DND-41 (cell line): ENCODE data around the gene NRP1.

Experiments
- EZH2 ChIP-seq: IDR thresholded peaks from 3 replicates; pipeline ENCODE4 v1.6.1; 2012; ENCODE audit warnings: borderline replicate concordance, low read depth, mild to moderate bottlenecking, moderate library complexity, low read length, inconsistent platforms; ENCODE audit not compliant: severe bottlenecking
- TF ChIP-seq, protein P1 (sequence below): IDR thresholded peaks from 2 replicates; pipeline ENCODE4 v1.5.1; 2012; ENCODE audit warnings: borderline replicate concordance, low read length, moderate library complexity, mild to moderate bottlenecking; ENCODE audit not compliant: poor library complexity, severe bottlenecking; ENCODE audit errors: extremely low read depth

DNA sequence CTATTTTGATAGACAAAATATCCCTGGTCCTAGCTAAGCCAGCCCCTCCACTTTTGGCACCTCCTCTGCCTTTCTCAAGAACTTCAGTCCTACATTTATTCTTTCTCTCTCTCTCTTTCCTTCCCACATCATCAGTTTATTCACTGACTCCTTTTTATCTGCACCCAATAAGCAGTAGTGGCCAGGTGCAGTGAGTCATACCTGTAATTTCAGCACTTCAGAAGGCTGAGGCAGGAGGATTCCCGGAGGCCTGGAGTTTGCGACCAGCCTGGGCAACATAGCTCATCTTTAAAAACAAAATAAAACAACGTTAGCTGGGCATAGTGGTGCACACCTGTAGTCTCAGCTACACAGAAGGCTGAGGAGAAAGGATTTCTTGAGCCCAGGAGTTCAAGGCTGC is 19.4 kb upstream of the NRP1 start:
- TF ChIP-seq, protein P1, sequence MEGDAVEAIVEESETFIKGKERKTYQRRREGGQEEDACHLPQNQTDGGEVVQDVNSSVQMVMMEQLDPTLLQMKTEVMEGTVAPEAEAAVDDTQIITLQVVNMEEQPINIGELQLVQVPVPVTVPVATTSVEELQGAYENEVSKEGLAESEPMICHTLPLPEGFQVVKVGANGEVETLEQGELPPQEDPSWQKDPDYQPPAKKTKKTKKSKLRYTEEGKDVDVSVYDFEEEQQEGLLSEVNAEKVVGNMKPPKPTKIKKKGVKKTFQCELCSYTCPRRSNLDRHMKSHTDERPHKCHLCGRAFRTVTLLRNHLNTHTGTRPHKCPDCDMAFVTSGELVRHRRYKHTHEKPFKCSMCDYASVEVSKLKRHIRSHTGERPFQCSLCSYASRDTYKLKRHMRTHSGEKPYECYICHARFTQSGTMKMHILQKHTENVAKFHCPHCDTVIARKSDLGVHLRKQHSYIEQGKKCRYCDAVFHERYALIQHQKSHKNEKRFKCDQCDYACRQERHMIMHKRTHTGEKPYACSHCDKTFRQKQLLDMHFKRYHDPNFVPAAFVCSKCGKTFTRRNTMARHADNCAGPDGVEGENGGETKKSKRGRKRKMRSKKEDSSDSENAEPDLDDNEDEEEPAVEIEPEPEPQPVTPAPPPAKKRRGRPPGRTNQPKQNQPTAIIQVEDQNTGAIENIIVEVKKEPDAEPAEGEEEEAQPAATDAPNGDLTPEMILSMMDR = no peak
- no peak for TF ChIP-seq EZH2
